Common myeloid progenitor, CD34-positive (primary cell): ENCODE measurements around the gene ARAF. TPM values are rescaled to one million over a fixed set of nuclear protein-coding genes. Genes with fewer than 3 reads are reported as not detected.
A peak's percentile ranks its signal among the peaks of the same experiment; 100 is the strongest.
"Not testable (repeated sequence)": the region's sequence is repeated elsewhere in the genome, so short reads cannot be mapped to it uniquely, and the experiment has no call there.

ENCODE experiments used
- CTCF ChIA-PET: fragments of 350-600 bp; sonication (Branson Sonifier 250); formaldehyde crosslinking; loops from one replicate; lab custom pipeline; 2021; ENCODE audit warnings: antibody characterized with exemption; lab: Charles Lee
- POLR2A ChIA-PET: fragments of 350-600 bp; sonication (Branson Sonifier 250); formaldehyde crosslinking; loops from one replicate; lab custom pipeline; 2021; ENCODE audit warnings: antibody characterized with exemption; lab: Charles Lee
- DNase-seq, 3 donors: peaks; one replicate each; pipeline versions ENCODE4 v3.0.0 to v3.0.0-alpha.2; 2013
- H3K27ac ChIP-seq, 2 experiments: 1 replicate in 1 of 2; 2 replicates in 1 of 2; pipeline ENCODE4 v1.7.0; 2013; ENCODE audit warnings: inconsistent platforms in 2 of 2, low read length in 2 of 2, mild to moderate bottlenecking in 2 of 2, low read depth in 1 of 2, moderate library complexity in 1 of 2; ENCODE audit not compliant: severe bottlenecking in 2 of 2, insufficient read depth in 1 of 2, poor library complexity in 1 of 2
- H3K27me3 ChIP-seq, 5 experiments: replicated peaks in 2 of 5; 1 replicate in 3 of 5; 2 replicates in 2 of 5; pipeline versions ENCODE4 v1.6.1 to v1.7.0; 2013; ENCODE audit warnings: low read length in 4 of 5, mild to moderate bottlenecking in 2 of 5, moderate library complexity in 2 of 5, inconsistent platforms in 1 of 5; ENCODE audit not compliant: insufficient read depth in 5 of 5, control insufficient read depth in 4 of 5
- H3K36me3 ChIP-seq, 4 experiments: 1 replicate in 2 of 4; 2 replicates in 2 of 4; pipeline versions ENCODE4 v1.6.1 to v1.7.0; 2013; ENCODE audit warnings: low read length in 3 of 4, control low read depth in 1 of 4, mild to moderate bottlenecking in 1 of 4; ENCODE audit not compliant: control insufficient read depth in 4 of 4, insufficient read depth in 4 of 4
- H3K4me1 ChIP-seq, 4 experiments: 1 replicate in 3 of 4; 2 replicates in 1 of 4; pipeline versions ENCODE4 v1.6.1 to v1.7.1; 2013; ENCODE audit warnings: low read length in 3 of 4, mild to moderate bottlenecking in 3 of 4, control low read depth in 1 of 4, inconsistent platforms in 1 of 4, moderate library complexity in 1 of 4; ENCODE audit not compliant: control insufficient read depth in 4 of 4, insufficient read depth in 4 of 4; ENCODE audit errors: control extremely low read depth in 1 of 4
- H3K4me3 ChIP-seq, 7 experiments: 1 replicate in 4 of 7; 2 replicates in 3 of 7; pipeline versions ENCODE4 v1.5.1 to v1.7.0; 2013; ENCODE audit warnings: mild to moderate bottlenecking in 7 of 7, low read length in 6 of 7, moderate library complexity in 6 of 7, inconsistent platforms in 2 of 7, low read depth in 2 of 7, control low read depth in 1 of 7; ENCODE audit not compliant: insufficient read depth in 4 of 7, control insufficient read depth in 1 of 7; ENCODE audit errors: extremely low read depth in 1 of 7
- H3K9me3 ChIP-seq, 5 experiments: 1 replicate in 4 of 5; 2 replicates in 1 of 5; pipeline versions ENCODE4 v1.6.1 to v1.7.1; 2013; ENCODE audit warnings: low read length in 4 of 5, mild to moderate bottlenecking in 2 of 5, inconsistent platforms in 1 of 5, low read depth in 1 of 5, moderate library complexity in 1 of 5; ENCODE audit not compliant: control insufficient read depth in 4 of 5, insufficient read depth in 2 of 5; ENCODE audit errors: control extremely low read depth in 1 of 5
- WGBS: methylation state at CpG from one replicate; pipeline ENCODE4 v1.1.5; 2013; ENCODE audit not compliant: insufficient coverage; 5-methylcytosine and 5-hydroxymethylcytosine counted together
- polyA plus RNA-seq: library from polyadenylated mRNA; unstranded; fragments of 120-200 nt; gene quantifications from one replicate; pipeline ENCODE4 v1.2.1, GENCODE V29; 2013

The ARAF gene
- polyA plus RNA-seq, result 43.5 TPM

GRCh38 chrX:47560934-47561658 lies at the start of gene ARAF:
ARAF (plus strand) TSS chrX:47561205; CDS start chrX:47562968, 1,763 bp downstream.
- 50% methylated on average over 53 of the region's 59 CpGs for WGBS
- peak; percentile 99 for DNase-seq
- Histone ChIP-seq H3K4me1 (peaks cover 0 to 24% (median 16%) of the 10 kb centered on the region in 4 experiments), H3K27ac (peak within 1 kb of the TSS; percentile 90 to 93), H3K27me3 (no peaks in the 10 kb centered on the region), H3K4me3 (peak within 1 kb of the TSS; percentile 45 to 86 (median 75)), H3K9me3 (peaks cover 0 to 3% (median 0%) of the 10 kb centered on the region in 5 experiments), H3K36me3 (peaks cover 0 to 30% (median 11%) of the 10 kb centered on the region in 4 experiments)
- CTCF ChIA-PET, result interaction anchor here (1.3 to 2.1 kb wide), 2 partner anchors 68 to 83 kb away, joined by 4 to 5 read pairs; no protein-coding TSS in a partner anchor
- POLR2A ChIA-PET, result interaction anchor here (0.9 kb wide), 1 partner anchor 16 kb away, joined by 5 read pairs; no protein-coding TSS in a partner anchor

DNA sequence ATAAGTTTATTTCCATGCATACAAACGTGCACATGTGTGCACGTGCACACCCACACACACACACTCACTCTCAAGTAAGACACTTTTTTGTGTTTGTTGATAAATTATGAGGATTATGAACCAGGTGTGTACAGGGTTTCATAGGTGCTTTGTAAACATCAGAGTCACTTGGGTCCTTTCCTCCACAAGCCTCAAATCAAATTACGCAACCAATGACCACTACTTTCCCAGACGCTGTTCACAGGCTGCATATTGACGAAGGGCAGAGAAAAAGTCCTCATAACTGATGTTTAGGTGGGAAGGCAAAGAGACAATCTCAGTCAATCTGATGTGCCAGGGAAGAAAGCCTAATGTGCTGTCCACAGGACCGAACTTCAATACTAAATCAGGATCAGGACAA lies 48.6 kb upstream of the ARAF start:
- H3K27me3 ChIP-seq, CTCF ChIA-PET, H3K4me1 ChIP-seq, POLR2A ChIA-PET, H3K27ac ChIP-seq, H3K9me3 ChIP-seq, H3K36me3 ChIP-seq: not testable (repeated sequence)
- 31% methylated on average over 2 of the region's 6 CpGs for WGBS
- DNase-seq, result peak in 1 of 3 donors; percentile 17
- H3K4me3 ChIP-seq, result peak overlapping the region in 2 of 7 experiments; percentile 24 to 32

- CTCF ChIA-PET, result interaction anchor here (0.8 to 1.9 kb wide), 2 partner anchors 10 to 12 kb away, joined by 3 to 9 read pairs; no protein-coding TSS in a partner anchor
- DNase-seq, result peak in 2 of 3 donors; percentile 24 to 59
- H3K4me1 ChIP-seq, H3K9me3 ChIP-seq, H3K36me3 ChIP-seq, H3K27me3 ChIP-seq, H3K27ac ChIP-seq, POLR2A ChIA-PET: not testable (repeated sequence)
- WGBS, result 37% methylated on average over 9 of the region's 70 CpGs
- H3K4me3 ChIP-seq, result peak overlapping the region in 6 of 7 experiments; percentile 44 to 83 (median 56)
These were observed 47.7 kb upstream of the ARAF start for GRCh38 chrX:47513034-47513965.

DNA sequence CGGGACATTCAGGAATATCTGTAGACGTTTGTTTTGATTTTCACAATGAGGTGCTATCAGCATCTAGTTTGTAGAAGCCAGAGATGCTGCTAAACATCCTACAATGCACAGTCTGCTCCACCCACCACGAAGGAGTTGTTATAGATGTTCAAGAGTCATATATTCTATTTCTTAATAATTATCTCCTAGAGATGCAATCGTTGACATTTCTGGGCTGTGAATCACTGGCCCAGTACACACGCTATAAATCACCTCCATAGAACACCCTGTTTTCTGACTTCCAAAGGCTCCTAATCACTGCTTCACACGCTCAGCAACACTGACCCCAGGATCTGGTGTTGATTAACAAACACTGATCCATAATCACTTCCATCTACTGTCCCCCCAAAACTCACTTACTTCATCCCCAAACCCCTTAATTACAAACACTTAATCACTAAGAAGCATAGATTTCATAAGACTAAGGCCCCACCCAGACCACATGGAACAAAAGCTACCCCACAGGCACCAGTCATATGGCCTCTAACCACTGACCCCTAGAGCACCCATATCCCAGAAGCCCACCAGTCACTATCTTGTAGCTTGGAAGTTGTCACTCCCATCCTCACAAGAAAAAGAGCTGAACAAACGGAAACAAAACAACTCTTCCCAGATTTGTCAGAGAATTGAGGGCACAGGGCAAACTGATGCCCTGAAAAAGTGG lies 46.3 kb upstream of the ARAF start:
- Histone ChIP-seq H3K27me3 (peaks cover 0 to 3% (median 0%) of the 10 kb centered on the region in 5 experiments), H3K9me3 (no peaks in the 10 kb centered on the region), H3K36me3 (no peaks in the 10 kb centered on the region), H3K27ac (no peak overlapping the region), H3K4me1 (peaks cover 0 to 10% (median 7%) of the 10 kb centered on the region in 4 experiments), H3K4me3 (no peak overlapping the region)
- WGBS, result 62% methylated on average over 6 of the region's 7 CpGs
- ChIA-PET POLR2A (no interaction called here), CTCF (interaction anchor here (1.9 kb wide), 1 partner anchor 9 kb away, joined by 9 read pairs; no protein-coding TSS in a partner anchor)
- no peak for DNase-seq

GRCh38 chrX:47515941-47516665 lies 44.9 kb upstream of the ARAF start:
- ChIA-PET CTCF (no interaction called here), POLR2A (no interaction called here)
- Histone ChIP-seq H3K27ac (no peak overlapping the region), H3K36me3 (no peaks in the 10 kb centered on the region), H3K9me3 (peaks cover 0 to under 1% (median 0%) of the 10 kb centered on the region in 5 experiments), H3K4me3 (no peak overlapping the region), H3K4me1 (peaks cover 0 to 10% (median 7%) of the 10 kb centered on the region in 4 experiments), H3K27me3 (peaks cover 0 to 3% (median 0%) of the 10 kb centered on the region in 5 experiments)
- DNase-seq, result no peak
- WGBS, result 93% methylated on average over 6 of the region's 8 CpGs

GRCh38 chrX:47518144-47518543 lies 42.9 kb upstream of the ARAF start:
- WGBS, result no CpG with 5 or more reads among the region's 3 CpGs

More at GRCh38 chrX:47518144-47518543, 42.9 kb upstream of the ARAF start:
- Histone ChIP-seq H3K9me3 (peaks cover 0 to 10% (median 0%) of the 10 kb centered on the region in 5 experiments), H3K4me3 (no peak overlapping the region), H3K27me3 (peaks cover 0 to 3% (median 0%) of the 10 kb centered on the region in 5 experiments), H3K36me3 (no peaks in the 10 kb centered on the region), H3K4me1 (peaks cover 0 to 9% (median 6%) of the 10 kb centered on the region in 4 experiments), H3K27ac (no peak overlapping the region)
- ChIA-PET POLR2A (no interaction called here), CTCF (no interaction called here)
- DNase-seq, result no peak
